ENCODE measurements around the gene SKP2.

Gene SKP2

GRCh38 chr5:36215910-36216309 lies 64.0 kb downstream of the SKP2 start:
- no peaks in the 10 kb centered on the region; the same call in 1 of the 2 replicates for H3F3A ChIP-seq (ENCODE audit: control insufficient read depth, insufficient read depth)
- peak overlapping the region; percentile 28 for H3K27ac ChIP-seq (ENCODE audit: low read depth, low read length)
- H3K79me2 ChIP-seq (ENCODE audit: control insufficient read depth, low read length) = no peaks in the 10 kb centered on the region
- TF ChIP-seq CTCF (IDR thresholded peaks at IDR 0.05; ENCODE audit: low read depth, low read length, poor library complexity, severe bottlenecking) = no peak
- no peak for TF ChIP-seq EZH2phosphoT487 (IDR thresholded peaks at IDR 0.05; ENCODE audit: borderline replicate concordance, low read length)
- no peaks in the 10 kb centered on the region for H3K9me3 ChIP-seq (ENCODE audit: control insufficient read depth, insufficient read depth, low read length)
- peak overlapping the region; percentile 29; the same call in 1 of the 2 replicates for H3K4me3 ChIP-seq (ENCODE audit: low read length)
- H3K36me3 ChIP-seq (ENCODE audit: control insufficient read depth, low read length) = peaks cover 82% of the 10 kb centered on the region
- peak overlapping the region; percentile 47 for H3K4me2 ChIP-seq (ENCODE audit: low read length)
- H3K4me1 ChIP-seq (ENCODE audit: control insufficient read depth, low read length) = peaks cover 35% of the 10 kb centered on the region
- H3K9me2 ChIP-seq (replicated peaks; ENCODE audit: control insufficient read depth, low read length) = no peaks in the 10 kb centered on the region
- H4K20me1 ChIP-seq (ENCODE audit: control insufficient read depth, insufficient read depth, low read depth, low read length) = no peaks in the 10 kb centered on the region
- no peaks in the 10 kb centered on the region for H3K27me3 ChIP-seq (ENCODE audit: control insufficient read depth, low read length)

DNA sequence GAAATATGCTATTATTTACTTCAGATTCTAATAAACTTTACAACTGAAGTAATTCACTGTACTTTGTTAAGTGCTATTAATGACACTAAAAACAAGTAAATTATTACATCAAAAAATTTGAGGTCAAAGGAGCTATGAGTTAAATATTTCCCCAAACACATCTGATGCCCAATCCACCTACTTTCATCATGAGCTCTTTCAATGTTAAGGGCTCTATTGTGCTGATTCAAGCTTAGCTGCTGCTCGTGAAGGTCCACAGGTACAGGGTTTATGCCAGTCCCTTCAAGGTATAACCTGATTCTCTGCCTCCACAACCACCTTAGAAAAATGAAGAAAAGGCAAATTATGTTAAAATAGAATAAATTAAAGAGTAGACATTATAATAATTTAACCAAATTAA lies 65.7 kb downstream of the SKP2 start:
- Histone ChIP-seq H3K4me1 (ENCODE audit: control insufficient read depth, low read length) (peaks cover 35% of the 10 kb centered on the region), H3K4me3 (ENCODE audit: low read length) (no peak overlapping the region), H4K20me1 (ENCODE audit: control insufficient read depth, insufficient read depth, low read depth, low read length) (no peaks in the 10 kb centered on the region), H3F3A (ENCODE audit: control insufficient read depth, insufficient read depth) (no peaks in the 10 kb centered on the region; the same call in 1 of the 2 replicates), H3K9me2 (replicated peaks; ENCODE audit: control insufficient read depth, low read length) (no peaks in the 10 kb centered on the region), H3K27ac (ENCODE audit: low read depth, low read length) (no peak overlapping the region), H3K27me3 (ENCODE audit: control insufficient read depth, low read length) (no peaks in the 10 kb centered on the region), H3K79me2 (ENCODE audit: control insufficient read depth, low read length) (no peaks in the 10 kb centered on the region), H3K36me3 (ENCODE audit: control insufficient read depth, low read length) (peaks cover 86% of the 10 kb centered on the region), H3K9me3 (ENCODE audit: control insufficient read depth, insufficient read depth, low read length) (no peaks in the 10 kb centered on the region), H3K4me2 (ENCODE audit: low read length) (no peak overlapping the region)
- TF ChIP-seq EZH2phosphoT487 (IDR thresholded peaks at IDR 0.05; ENCODE audit: borderline replicate concordance, low read length) (no peak), CTCF (IDR thresholded peaks at IDR 0.05; ENCODE audit: low read depth, low read length, poor library complexity, severe bottlenecking) (no peak)

- H3K9me3 ChIP-seq (ENCODE audit: control insufficient read depth, insufficient read depth, low read length) = no peaks in the 10 kb centered on the region
- H3F3A ChIP-seq (ENCODE audit: control insufficient read depth, insufficient read depth) = no peaks in the 10 kb centered on the region; the same call in 1 of the 2 replicates
- H4K20me1 ChIP-seq (ENCODE audit: control insufficient read depth, insufficient read depth, low read depth, low read length) = no peaks in the 10 kb centered on the region
- peaks cover 86% of the 10 kb centered on the region for H3K36me3 ChIP-seq (ENCODE audit: control insufficient read depth, low read length)
- no peak for TF ChIP-seq EZH2phosphoT487 (IDR thresholded peaks at IDR 0.05; ENCODE audit: borderline replicate concordance, low read length)
- no peak for TF ChIP-seq CTCF (IDR thresholded peaks at IDR 0.05; ENCODE audit: low read depth, low read length, poor library complexity, severe bottlenecking)
- no peak overlapping the region for H3K27ac ChIP-seq (ENCODE audit: low read depth, low read length)
- H3K79me2 ChIP-seq (ENCODE audit: control insufficient read depth, low read length) = no peaks in the 10 kb centered on the region
- peaks cover 35% of the 10 kb centered on the region for H3K4me1 ChIP-seq (ENCODE audit: control insufficient read depth, low read length)
- no peaks in the 10 kb centered on the region for H3K27me3 ChIP-seq (ENCODE audit: control insufficient read depth, low read length)
- H3K4me3 ChIP-seq (ENCODE audit: low read length) = no peak overlapping the region
- no peak overlapping the region for H3K4me2 ChIP-seq (ENCODE audit: low read length)
- no peaks in the 10 kb centered on the region for H3K9me2 ChIP-seq (replicated peaks; ENCODE audit: control insufficient read depth, low read length)
Measured at GRCh38 chr5:36217988-36218387, 66.1 kb downstream of the SKP2 start.

Measured in DOHH2 (cell line).